ENCODE measurements around the gene PAK6. TPM values are rescaled to one million over a fixed set of nuclear protein-coding genes. Genes with fewer than 3 reads are reported as not detected.

PAK6 gene
- total RNA-seq, 1 experiment from 2014 or later = 13.0 TPM

DNA sequence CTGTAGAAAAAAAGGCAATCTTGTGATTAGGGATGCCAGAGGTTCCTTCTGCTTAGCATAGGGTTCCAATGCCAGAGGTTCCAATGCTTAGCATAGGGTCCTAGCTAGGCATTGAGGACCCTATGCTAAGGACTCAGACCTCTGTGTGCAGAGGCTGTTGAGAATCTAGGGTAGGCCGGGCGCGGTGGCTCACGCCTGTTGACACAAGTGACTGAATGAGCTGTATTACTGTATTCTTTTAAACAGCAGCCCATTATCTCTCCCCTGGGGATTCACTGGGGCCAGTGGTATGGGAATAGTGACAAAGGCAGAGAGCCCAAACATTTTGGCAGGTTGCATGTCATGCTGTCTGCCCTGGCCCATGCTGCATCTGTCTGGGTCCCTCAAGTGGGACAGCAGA, 16.2 kb downstream of the PAK6 start:
- DNase-seq (ENCODE audit: low read depth) = no peak

DNA sequence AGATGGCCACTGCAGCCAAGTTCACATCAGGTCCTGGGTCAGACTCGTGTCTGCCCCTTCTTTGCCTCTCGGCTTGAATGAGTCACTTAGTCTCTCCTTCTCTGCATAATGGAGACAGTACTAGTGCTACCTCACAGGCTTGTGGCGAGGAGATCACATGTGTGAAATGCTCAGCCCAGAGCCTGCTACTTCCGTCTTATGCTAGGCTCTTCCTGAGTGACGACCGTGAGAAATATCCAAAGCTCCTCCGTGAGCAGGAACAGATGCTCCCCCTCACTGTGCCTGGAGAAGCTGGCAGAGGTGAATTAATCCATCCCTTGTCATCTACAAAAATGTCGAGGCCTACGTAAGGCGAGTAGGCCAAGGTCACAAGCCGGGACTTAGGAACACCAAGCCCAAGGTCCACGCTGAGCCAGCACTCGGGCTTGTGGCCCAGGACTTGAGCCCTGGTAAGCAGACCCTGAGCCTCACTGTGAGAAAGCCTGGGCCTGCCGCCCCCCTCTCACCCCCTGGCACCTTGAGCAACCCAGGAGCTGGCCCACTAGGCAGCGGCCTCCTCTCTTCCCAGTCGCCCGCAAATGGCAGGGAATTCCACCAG, 17.9 kb downstream of the PAK6 start:
- peak; percentile 96 for DNase-seq (ENCODE audit: low read depth)

- DNase-seq (ENCODE audit: low read depth) = peak; percentile 95
These were observed 19.0 kb downstream of the PAK6 start for GRCh38 chr15:40257656-40258450.

DNA sequence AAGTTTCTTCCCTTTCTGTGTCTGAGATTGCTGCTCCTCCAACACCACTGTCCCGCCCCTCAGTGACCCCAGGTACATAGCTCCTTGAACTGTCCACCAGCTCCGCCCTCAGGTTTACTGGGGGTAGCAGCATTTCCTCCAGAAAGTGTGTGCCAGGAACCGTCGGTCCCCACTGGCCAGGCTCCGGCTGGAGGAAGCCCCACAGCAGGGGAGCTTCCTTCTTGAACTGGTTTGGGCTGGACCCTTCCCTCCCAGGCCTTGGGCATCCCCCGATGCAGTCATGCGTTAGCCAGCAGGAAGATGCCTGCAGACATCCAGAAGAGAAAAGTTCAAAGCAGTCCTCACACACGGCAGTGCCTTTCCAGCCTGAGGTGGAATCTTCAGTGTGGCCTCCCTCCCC, 19.7 kb downstream of the PAK6 start:
- no peak for DNase-seq (ENCODE audit: low read depth)

DNA sequence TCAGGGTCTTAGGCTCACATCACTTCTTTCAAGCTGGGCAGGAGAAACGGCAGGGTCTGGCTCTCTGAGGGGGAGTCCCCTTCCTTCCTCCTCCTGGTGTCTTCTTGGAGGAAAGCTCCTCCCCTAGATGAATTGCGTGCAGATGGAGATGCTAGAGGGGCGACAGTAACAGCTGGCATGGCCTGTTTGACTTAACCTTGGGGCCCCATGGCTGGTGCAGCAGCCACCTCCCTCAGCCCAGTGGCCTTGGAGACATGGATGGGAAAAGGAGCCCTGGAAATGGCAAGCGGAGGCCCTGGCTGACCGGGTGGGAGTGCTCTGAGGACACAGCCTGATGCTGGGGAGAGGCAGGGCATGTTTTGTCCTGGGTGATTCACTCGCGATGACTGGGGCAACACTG, 20.2 kb downstream of the PAK6 start:
- peak; percentile 48 for DNase-seq (ENCODE audit: low read depth)

- peak; percentile 80 for DNase-seq (ENCODE audit: low read depth)
These were observed 24.3 kb downstream of the PAK6 start for GRCh38 chr15:40263024-40263754.

- no peak for DNase-seq (ENCODE audit: low read depth)
These were observed 25.7 kb downstream of the PAK6 start for GRCh38 chr15:40264321-40265153.

DNA sequence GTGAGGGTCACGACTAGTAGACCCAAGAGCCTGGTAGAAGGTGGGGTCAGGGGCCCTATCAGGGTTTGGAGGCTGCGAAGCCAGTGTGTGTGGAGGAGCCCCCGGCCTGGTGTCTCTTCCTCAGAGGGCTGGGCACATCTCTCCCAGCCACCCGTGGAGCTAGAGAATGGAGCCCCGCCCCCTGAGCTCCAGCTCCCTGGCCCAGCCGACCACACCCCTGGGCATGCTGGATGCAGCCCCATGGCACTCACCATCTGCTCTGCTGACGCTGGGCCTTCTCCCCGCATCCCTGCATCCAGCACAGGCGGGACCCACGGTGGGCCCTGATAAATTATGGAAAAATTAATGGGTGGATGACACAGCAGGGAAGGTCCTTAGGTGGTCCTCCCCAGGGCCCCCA, 26.5 kb downstream of the PAK6 start:
- no peak for DNase-seq (ENCODE audit: low read depth)

DNA sequence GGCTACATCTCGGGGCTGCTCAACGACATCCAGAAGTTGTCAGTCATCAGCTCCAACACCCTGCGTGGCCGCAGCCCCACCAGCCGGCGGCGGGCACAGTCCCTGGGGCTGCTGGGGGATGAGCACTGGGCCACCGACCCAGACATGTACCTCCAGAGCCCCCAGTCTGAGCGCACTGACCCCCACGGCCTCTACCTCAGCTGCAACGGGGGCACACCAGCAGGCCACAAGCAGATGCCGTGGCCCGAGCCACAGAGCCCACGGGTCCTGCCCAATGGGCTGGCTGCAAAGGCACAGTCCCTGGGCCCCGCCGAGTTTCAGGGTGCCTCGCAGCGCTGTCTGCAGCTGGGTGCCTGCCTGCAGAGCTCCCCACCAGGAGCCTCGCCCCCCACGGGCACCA, 27.0 kb downstream of the PAK6 start:
- DNase-seq (ENCODE audit: low read depth) = no peak

- DNase-seq (ENCODE audit: low read depth) = peak; percentile 97
These were observed 28.0 kb downstream of the PAK6 start for GRCh38 chr15:40266828-40267304.

DNA sequence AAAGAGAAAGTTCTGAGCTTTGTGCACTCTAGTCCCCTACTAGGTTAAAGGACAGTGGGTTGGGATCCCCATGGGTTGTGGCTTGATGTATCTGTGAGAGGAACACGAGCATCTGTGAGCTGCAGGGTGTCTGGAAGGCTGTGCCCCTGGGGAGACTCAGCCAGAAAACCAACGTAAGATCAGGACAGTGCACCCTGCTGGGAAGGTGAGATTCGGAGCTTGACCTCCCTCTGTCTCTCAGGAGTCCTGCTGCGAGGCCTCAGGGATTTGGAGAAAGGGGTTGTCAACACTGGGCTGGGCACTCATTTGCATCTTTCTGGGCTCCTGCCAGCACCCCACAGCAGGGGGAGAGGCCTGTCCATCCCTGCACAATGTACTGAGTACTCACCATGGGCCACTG, 28.8 kb downstream of the PAK6 start:
- no peak for DNase-seq (ENCODE audit: low read depth)

DNA sequence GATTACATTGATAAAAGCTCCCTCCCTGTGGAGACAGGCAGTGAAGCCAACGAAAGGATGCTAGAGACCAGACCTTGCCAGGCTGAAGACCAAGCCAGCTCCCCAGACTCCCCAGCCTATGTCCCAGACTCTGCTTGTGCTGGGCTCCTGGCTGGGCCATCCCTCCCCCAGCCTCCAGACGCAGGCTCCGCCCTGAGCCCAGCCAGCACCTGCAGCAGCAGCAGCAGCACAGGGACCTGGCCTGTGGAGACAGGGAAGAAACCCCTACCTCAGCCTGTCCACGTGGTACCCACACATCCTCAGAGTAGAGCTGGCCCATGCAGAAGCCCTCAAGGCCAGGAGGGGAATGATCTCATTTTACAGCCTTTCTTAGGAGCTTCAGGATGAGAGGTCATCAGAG, 30.7 kb downstream of the PAK6 start:
- DNase-seq (ENCODE audit: low read depth) = no peak

- no peak for DNase-seq (ENCODE audit: low read depth)
These were observed 31.6 kb downstream of the PAK6 start for GRCh38 chr15:40270246-40270995.

- no peak for DNase-seq (ENCODE audit: low read depth)
These were observed 33.0 kb downstream of the PAK6 start for GRCh38 chr15:40271685-40272484.

DNA sequence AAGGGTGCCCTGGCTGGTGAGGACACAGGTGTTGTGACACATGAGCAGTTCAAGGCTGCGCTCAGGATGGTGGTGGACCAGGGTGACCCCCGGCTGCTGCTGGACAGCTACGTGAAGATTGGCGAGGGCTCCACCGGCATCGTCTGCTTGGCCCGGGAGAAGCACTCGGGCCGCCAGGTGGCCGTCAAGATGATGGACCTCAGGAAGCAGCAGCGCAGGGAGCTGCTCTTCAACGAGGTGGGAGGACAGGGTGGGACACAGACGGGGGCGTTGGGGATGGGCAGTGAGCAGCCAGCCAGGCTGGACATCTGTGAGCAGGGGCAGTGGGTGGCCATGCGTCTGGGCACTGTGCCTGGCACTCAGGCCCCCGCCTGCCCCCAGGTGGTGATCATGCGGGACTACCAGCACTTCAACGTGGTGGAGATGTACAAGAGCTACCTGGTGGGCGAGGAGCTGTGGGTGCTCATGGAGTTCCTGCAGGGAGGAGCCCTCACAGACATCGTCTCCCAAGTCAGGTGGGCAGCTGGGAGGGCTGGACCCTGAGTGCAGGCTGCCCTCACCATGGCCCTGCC, 33.7 kb downstream of the PAK6 start:
- no peak for DNase-seq (ENCODE audit: low read depth)

GRCh38 chr15:40273428-40273827, 34.6 kb downstream of the PAK6 start:
- no peak for DNase-seq (ENCODE audit: low read depth)

- DNase-seq (ENCODE audit: low read depth) = peak; percentile 68
These were observed 35.7 kb downstream of the PAK6 start for GRCh38 chr15:40274350-40275274.

DNA sequence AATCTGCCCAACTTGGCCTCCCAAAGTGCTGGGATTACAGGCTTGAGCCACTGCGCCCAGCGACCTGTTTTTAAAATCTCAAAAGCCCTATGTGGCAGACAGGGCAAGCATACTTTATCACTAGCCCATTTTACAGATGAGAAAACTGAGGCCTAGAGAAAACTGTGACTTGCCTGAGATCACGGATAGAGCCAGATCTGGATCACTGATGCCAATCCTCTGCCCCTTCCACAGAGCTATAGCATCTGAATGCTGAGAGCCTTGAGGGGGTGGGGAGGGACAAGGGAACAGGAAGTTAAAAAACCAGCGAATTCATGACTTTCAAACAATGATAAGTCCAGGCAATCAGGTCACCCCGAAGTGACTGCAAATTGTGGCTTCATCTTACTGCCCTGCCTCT, 36.7 kb downstream of the PAK6 start:
- DNase-seq (ENCODE audit: low read depth) = no peak

DNA sequence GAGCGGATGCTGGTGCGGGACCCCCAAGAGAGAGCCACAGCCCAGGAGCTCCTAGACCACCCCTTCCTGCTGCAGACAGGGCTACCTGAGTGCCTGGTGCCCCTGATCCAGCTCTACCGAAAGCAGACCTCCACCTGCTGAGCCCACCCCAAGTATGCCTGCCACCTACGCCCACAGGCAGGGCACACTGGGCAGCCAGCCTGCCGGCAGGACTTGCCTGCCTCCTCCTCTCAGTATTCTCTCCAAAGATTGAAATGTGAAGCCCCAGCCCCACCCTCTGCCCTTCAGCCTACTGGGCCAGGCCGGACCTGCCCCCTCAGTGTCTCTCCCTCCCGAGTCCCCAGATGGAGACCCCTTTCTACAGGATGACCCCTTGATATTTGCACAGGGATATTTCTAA, 37.1 kb downstream of the PAK6 start:
- DNase-seq (ENCODE audit: low read depth) = no peak

Data from M059J (cell line).